OCI-LY7 (cell line): ENCODE measurements around the gene SYDE2. TPM values are rescaled to one million over a fixed set of nuclear protein-coding genes. Genes with fewer than 3 reads are reported as not detected.

Experiments
- BruUV-seq: library from RNA; stranded (reverse); fragments of 400-500 nt; replicated peaks from 2 replicates; lab custom pipeline; 2021; lab: Mats Ljungman, UMichigan
- CTCF ChIA-PET: fragments of 300-600 bp; sonication (Branson Sonifier 250); formaldehyde crosslinking; loops from one replicate; lab custom pipeline; 2022; ENCODE audit warnings: antibody characterized with exemption; ENCODE audit not compliant: unreplicated experiment; lab: Charles Lee
- POLR2A ChIA-PET: fragments of 300-600 bp; sonication (Branson Sonifier 250); formaldehyde crosslinking; loops from one replicate; lab custom pipeline; 2022; ENCODE audit warnings: antibody characterized with exemption; lab: Charles Lee
- DNase-seq: peaks from one replicate; pipeline ENCODE4 v3.0.0-alpha.2; 2015; ENCODE audit warnings: low spot score
- H2AFZ ChIP-seq: fragments of 200-600 bp; sonication (generic), shearing (Covaris generic); 2 replicates; pipeline ENCODE4 v1.6.1; 2014; ENCODE audit warnings: mild to moderate bottlenecking, antibody characterized with exemption, low read length, moderate library complexity
- H3K27ac ChIP-seq: fragments of 200-600 bp; sonication (generic); 2 replicates; pipeline ENCODE4 v1.5.1; 2014; ENCODE audit warnings: mixed run types, low read depth, mild to moderate bottlenecking, moderate library complexity, low read length, inconsistent platforms; ENCODE audit not compliant: poor library complexity, severe bottlenecking
- H3K36me3 ChIP-seq: fragments of 200-600 bp; sonication (generic); 2 replicates; pipeline ENCODE4 v1.6.1; 2014; ENCODE audit warnings: mild to moderate bottlenecking, antibody characterized with exemption, low read length, moderate library complexity, mixed read lengths; ENCODE audit not compliant: insufficient read depth
- H3K4me1 ChIP-seq: fragments of 200-600 bp; sonication (generic); 2 replicates; pipeline ENCODE4 v1.5.1; 2014; ENCODE audit warnings: mild to moderate bottlenecking, low read length; ENCODE audit not compliant: insufficient read depth, poor library complexity, severe bottlenecking
- H3K4me2 ChIP-seq: fragments of 200-600 bp; sonication (generic); 2 replicates; pipeline ENCODE4 v1.6.1; 2014; ENCODE audit warnings: mild to moderate bottlenecking, low read length
- H3K4me3 ChIP-seq: fragments of 200-600 bp; sonication (generic); 2 replicates; pipeline ENCODE4 v1.5.1; 2014; ENCODE audit warnings: mild to moderate bottlenecking, low read depth, low read length; ENCODE audit not compliant: poor library complexity, severe bottlenecking
- H3K79me2 ChIP-seq: fragments of 200-600 bp; sonication (generic); 2 replicates; pipeline ENCODE4 v1.6.1; 2016; ENCODE audit warnings: low read depth, mild to moderate bottlenecking, low read length, moderate library complexity, mixed read lengths; ENCODE audit not compliant: insufficient read depth
- H3K9me2 ChIP-seq: fragments of 200-600 bp; sonication (generic); 2 replicates; pipeline ENCODE4 v1.6.1; 2016; ENCODE audit warnings: mild to moderate bottlenecking, low read length, mixed read lengths; ENCODE audit not compliant: insufficient read depth
- H3K9me3 ChIP-seq: fragments of 200-600 bp; sonication (generic); 2 replicates; pipeline ENCODE4 v1.6.1; 2014; ENCODE audit warnings: mild to moderate bottlenecking, mixed run types, low read length, mixed read lengths
- H4K20me1 ChIP-seq: fragments of 200-600 bp; sonication (generic); 2 replicates; pipeline ENCODE4 v1.6.1; 2014; ENCODE audit warnings: mild to moderate bottlenecking, antibody characterized with exemption, low read length, moderate library complexity, mixed read lengths; ENCODE audit not compliant: insufficient read depth
- CTCF ChIP-seq: fragments of 200-600 bp; sonication (generic); conservative IDR thresholded peaks from 2 replicates; pipeline ENCODE4 v1.5.1; 2014; ENCODE audit warnings: mild to moderate bottlenecking, antibody characterized with exemption, low read length, moderate library complexity, mixed read lengths
- EZH2phosphoT487 ChIP-seq: fragments of 200-600 bp; sonication (generic); IDR thresholded peaks from 2 replicates; pipeline ENCODE4 v1.6.1; 2018; ENCODE audit warnings: low read depth, borderline replicate concordance, mild to moderate bottlenecking, mixed run types, antibody characterized with exemption, low read length, moderate library complexity, mixed read lengths
- intact Hi-C: fragments of 100-400 bp; cut with micrococcal nuclease; formaldehyde crosslinking; loops from one replicate; pipeline ENCODE4 v1.10.0; 2022; ENCODE audit not compliant: unreplicated experiment
- total RNA-seq, 2 experiments: library from RNA; depleted of rRNA in 1 of 2; stranded (reverse); fragments of >200 nt in 1 of 2; shearing (Covaris generic) in 1 of 2; gene quantifications; 2 replicates each; pipeline ENCODE4 v1.2.3, GENCODE V29; 2014 to 2022

The SYDE2 gene
- total RNA-seq, 2 experiments from 2014 or later: not detected

GRCh38 chr1:85118751-85119150, 82.1 kb downstream of the SYDE2 start:
- Histone ChIP-seq H3K36me3 (no peaks in the 10 kb centered on the region), H4K20me1 (no peaks in the 10 kb centered on the region), H3K9me3 (no peaks in the 10 kb centered on the region), H3K4me2 (no peak overlapping the region), H3K9me2 (no peaks in the 10 kb centered on the region), H2AFZ (no peak overlapping the region), H3K79me2 (no peaks in the 10 kb centered on the region), H3K4me1 (no peaks in the 10 kb centered on the region), H3K27ac (no peak overlapping the region), H3K4me3 (no peak overlapping the region)
- POLR2A ChIA-PET: no interaction called here
- TF ChIP-seq CTCF: no peak
- no peak for TF ChIP-seq EZH2phosphoT487
- no TSS peak for BruUV-seq
- CTCF ChIA-PET: no interaction called here
- intact Hi-C loops: no loop called here
- DNase-seq: no peak

GRCh38 chr1:85116856-85117255, 84.0 kb downstream of the SYDE2 start:
- ChIA-PET CTCF (no interaction called here), POLR2A (no interaction called here)
- Histone ChIP-seq H3K4me1 (no peaks in the 10 kb centered on the region), H3K4me2 (no peak overlapping the region), H3K9me2 (no peaks in the 10 kb centered on the region), H2AFZ (no peak overlapping the region), H3K36me3 (no peaks in the 10 kb centered on the region), H3K4me3 (no peak overlapping the region), H3K27ac (no peak overlapping the region), H3K79me2 (no peaks in the 10 kb centered on the region), H3K9me3 (no peaks in the 10 kb centered on the region), H4K20me1 (no peaks in the 10 kb centered on the region)
- intact Hi-C loops: no loop called here
- TF ChIP-seq EZH2phosphoT487: no peak
- no peak for DNase-seq
- BruUV-seq: no TSS peak

- H4K20me1 ChIP-seq: no peaks in the 10 kb centered on the region
- DNase-seq: no peak
- CTCF ChIA-PET: no interaction called here
- H3K4me2 ChIP-seq: no peak overlapping the region
- no peak overlapping the region for H3K4me3 ChIP-seq
- intact Hi-C loops: no loop called here
- H3K79me2 ChIP-seq: no peaks in the 10 kb centered on the region
- no peaks in the 10 kb centered on the region for H3K36me3 ChIP-seq
- H3K9me3 ChIP-seq: no peaks in the 10 kb centered on the region
- H3K9me2 ChIP-seq: no peaks in the 10 kb centered on the region
- no TSS peak for BruUV-seq
- POLR2A ChIA-PET: no interaction called here
- no peak for TF ChIP-seq EZH2phosphoT487
- TF ChIP-seq CTCF: no peak
- no peak overlapping the region for H2AFZ ChIP-seq
- H3K27ac ChIP-seq: no peak overlapping the region
- no peaks in the 10 kb centered on the region for H3K4me1 ChIP-seq
These were observed 84.9 kb downstream of the SYDE2 start for GRCh38 chr1:85115933-85116332.
